Stimulated activated CD8-positive, alpha-beta memory T cell treated with anti-CD3 and anti-CD28 coated beads, Interleukin-12 subunit alpha, Interleukin-12 subunit beta, amount 100 ng/mL, for 1 hour (primary cell): Measurements from ENCODE around the gene IRF2BP1.
"Not testable (repeated sequence)": the region's sequence is repeated elsewhere in the genome, so short reads cannot be mapped to it uniquely, and the experiment has no call there.

Experiments used
- DNase-seq: peaks from one replicate; pipeline ENCODE4 v3.0.0-alpha.2; 2020; ENCODE audit warnings: low read depth

IRF2BP1 gene

GRCh38 chr19:45881082-45881908 lies 4.6 kb downstream of the IRF2BP1 start:
- DNase-seq = no peak

GRCh38 chr19:45879971-45880370 lies 6.0 kb downstream of the IRF2BP1 start:
- DNase-seq = no peak

GRCh38 chr19:45879055-45879454 lies 6.9 kb downstream of the IRF2BP1 start:
- no peak for DNase-seq

GRCh38 chr19:45878043-45878794 lies 7.7 kb downstream of the IRF2BP1 start:
- DNase-seq = no peak

GRCh38 chr19:45876411-45877197 lies 9.3 kb downstream of the IRF2BP1 start:
- DNase-seq = no peak

- DNase-seq = no peak
Observed at GRCh38 chr19:45876161-45876410, 9.9 kb downstream of the IRF2BP1 start.

GRCh38 chr19:45874620-45874966 lies 11.3 kb downstream of the IRF2BP1 start:
- no peak for DNase-seq

- no peak for DNase-seq
Observed at GRCh38 chr19:45873219-45873772, 12.6 kb downstream of the IRF2BP1 start.

- DNase-seq = no peak
Observed at GRCh38 chr19:45872095-45872919, 13.6 kb downstream of the IRF2BP1 start.

GRCh38 chr19:45870798-45871197 lies 15.1 kb downstream of the IRF2BP1 start:
- no peak for DNase-seq

- not testable (repeated sequence) for DNase-seq
Observed at GRCh38 chr19:45867241-45867640, 18.7 kb downstream of the IRF2BP1 start.

- DNase-seq = no peak
Observed at GRCh38 chr19:45866400-45867176, 19.4 kb downstream of the IRF2BP1 start.

- no peak for DNase-seq
Observed at GRCh38 chr19:45865269-45865948, 20.5 kb downstream of the IRF2BP1 start.

- DNase-seq = no peak
Observed at GRCh38 chr19:45864629-45865082, 21.3 kb downstream of the IRF2BP1 start.

GRCh38 chr19:45863840-45864628 lies 21.9 kb downstream of the IRF2BP1 start, which contains the start of gene FOXA3:
FOXA3 (plus strand) TSS chr19:45864326; CDS start chr19:45864457, 131 bp downstream.
- no peak for DNase-seq

- DNase-seq = no peak
Observed at GRCh38 chr19:45863335-45863839, 22.6 kb downstream of the IRF2BP1 start.

GRCh38 chr19:45862564-45863334 lies 23.2 kb downstream of the IRF2BP1 start, which contains the start of gene SYMPK:
SYMPK (minus strand) TSS chr19:45863147; CDS start chr19:45854495, 8,652 bp downstream.
- peak; percentile 96 for DNase-seq

- DNase-seq = no peak
Observed at GRCh38 chr19:45862271-45862563, 23.7 kb downstream of the IRF2BP1 start.
